GM19468 (cell line): ENCODE data around the gene FAM13A.

Experiments used
- ATAC-seq: cut with Tn5 transposase; IDR thresholded peaks from one replicate; pipeline ENCODE4 v1.9.1; 2021; ENCODE audit warnings: mild to moderate bottlenecking, moderate library complexity, moderate number of reproducible peaks; ENCODE audit not compliant: unreplicated experiment; ENCODE audit errors: extremely low read depth

The FAM13A gene

DNA sequence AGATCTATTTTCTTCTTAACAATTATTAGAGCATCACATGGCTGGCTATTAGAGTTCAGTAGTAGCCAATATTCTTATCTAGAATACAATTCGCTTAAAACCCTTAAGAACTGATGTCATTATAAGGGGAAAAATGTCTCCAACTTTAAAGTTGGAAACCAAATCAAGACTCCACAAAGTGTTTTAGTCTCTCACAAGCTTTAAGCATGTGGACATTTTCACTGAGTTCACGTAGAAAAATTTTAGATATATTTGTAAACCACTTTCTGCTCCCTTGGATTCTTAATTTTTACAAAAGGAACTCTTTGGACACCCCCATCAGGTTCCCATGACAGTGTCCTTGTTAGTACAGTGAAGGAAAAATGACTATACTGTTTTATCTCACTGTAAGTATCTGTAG, 235.5 kb downstream of the FAM13A start:
- no peak for ATAC-seq

DNA sequence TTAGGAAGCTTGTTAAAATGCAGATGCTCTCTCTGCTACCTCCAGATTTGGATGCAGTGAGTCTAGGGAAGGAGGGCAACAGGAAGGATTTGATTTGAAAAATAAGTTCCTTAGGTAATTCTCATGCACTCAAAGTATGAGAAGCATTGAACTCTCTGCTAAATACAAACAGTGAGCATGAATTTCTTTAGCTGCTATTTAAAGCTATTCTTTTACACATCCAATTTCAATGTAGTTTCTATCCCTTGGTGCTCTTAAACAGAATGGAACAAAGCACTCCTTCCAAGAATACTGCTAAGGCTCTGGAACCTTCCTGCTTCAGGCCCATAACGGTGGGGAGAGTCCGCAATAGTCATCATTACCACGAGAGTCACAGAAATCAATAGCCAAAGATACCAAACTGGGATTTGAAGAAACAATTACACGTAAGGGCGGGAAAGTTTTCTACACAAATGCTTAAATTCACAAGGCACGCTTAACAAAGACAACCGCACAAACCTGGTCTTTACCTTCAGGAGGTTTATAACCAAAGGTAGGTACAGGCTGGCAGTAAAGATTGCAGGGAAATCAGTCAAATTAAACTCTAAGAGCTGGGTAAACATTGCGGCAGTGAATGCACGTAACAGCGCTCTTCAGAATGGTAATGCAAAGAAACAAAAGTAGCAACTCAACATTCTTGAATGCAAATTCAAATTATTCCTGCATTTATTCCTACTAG, 236.1 kb downstream of the FAM13A start:
- no peak for ATAC-seq

DNA sequence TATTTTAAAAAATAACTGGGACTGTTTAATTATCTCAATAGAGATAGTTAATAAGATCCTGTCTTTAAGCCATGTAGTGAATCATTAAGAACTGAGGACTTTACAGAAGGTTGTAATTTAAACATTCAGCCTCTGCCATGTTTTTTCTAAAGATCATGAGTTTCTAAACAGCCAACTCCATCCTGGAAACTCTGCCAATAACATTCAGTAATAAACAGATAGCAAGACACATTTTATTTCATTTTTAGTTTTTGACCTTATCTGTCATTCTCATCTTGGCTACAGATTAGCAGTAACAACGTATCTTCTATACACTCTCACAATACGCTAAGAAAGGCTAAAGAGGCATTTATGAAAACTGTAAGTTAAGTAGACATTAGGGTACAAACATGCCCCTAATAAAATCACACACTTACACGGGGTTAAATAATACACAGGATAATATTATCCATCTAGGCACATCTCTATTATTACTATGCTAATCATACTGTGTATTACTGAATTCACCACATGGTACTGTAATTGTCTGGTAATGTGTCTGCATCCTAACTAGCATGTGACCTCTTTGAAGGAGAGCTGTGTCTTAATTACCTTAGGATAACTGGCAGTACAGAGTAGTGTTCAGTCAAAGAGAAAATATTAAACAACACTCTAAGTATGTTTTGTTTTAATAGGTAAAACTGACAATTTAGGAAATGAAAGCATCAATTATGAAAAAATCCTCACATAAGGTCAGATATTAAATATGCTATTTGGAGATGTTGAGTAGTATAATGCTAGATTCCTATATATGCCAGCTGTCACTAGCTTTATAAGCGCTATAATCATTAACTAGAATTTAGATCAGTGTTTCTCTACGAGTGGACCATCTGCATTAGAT, 236.9 kb downstream of the FAM13A start:
- no peak for ATAC-seq

DNA sequence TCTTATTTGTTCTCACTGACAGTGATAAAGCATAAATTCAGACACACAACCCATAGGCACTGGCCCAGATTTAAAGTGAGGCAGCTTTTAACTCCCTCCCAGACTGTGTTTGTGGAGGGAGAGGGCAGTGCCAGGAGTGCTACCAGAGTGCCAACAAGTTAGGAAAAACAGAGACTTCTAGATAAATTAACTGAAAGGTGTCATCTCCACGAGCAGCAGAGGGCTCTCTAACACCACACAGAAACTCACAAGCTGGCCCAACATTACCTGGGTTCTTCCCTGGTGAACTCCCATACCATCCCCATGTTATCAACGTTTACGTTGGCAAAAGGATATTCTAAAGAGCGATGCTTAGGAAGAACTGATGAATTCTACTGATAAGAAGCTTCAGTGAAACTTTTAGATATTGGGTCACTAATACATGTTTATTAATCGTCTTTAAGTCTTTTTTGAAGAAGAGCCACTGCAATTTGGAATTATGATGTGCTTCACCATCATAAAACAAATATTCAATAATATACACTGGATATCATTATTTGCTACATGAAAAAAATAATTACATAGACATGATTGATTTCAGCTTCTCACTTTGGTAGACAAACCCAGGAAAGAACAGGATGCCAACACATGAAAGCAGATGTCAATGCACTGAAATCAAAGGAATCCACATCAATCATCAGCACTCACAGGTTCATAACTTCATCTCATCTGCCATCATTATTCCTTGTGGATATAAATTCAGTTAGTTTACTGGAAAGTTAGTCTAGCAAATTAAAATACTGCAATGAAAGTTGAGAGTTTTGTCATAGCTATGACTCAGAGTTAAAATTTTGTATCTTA, 238.1 kb downstream of the FAM13A start:
- ATAC-seq: no peak

DNA sequence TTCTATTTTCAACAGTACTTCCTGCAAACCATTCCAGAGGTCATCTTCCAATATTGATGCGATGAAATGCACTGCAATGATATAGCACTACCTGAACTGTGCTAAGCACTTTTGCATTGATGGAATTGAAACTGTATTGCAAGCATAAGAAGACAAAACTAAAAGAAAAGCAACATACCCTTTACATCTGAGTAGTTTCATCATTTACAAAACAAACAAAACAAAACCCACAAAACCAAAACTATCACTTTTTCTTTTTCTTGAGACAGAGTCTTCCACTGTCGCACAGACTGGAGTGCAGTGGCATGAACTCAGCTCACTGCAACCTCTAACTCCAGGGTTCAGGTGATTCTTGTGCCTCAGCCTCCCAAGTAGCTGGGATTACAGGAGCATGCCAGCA, 239.2 kb downstream of the FAM13A start:
- ATAC-seq: peak; percentile 61

DNA sequence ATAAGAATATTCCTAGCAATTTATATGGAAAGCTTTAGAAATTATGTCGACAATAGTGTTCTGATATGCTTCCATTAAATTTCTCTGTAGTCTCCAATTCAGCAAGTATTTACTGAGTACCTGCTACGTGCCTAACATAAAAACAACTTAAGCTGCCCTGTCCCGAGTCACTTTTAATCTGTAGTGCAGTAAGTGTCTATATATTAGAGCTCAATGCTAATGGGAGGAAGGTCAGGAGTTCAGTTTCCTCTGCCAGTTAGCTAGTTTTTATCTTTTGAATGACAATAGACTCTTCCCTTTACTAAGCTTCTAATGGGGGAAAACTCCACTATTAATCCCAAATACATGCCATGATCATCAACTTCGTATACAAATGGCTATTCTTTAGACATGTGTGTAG, 240.6 kb downstream of the FAM13A start:
- no peak for ATAC-seq

DNA sequence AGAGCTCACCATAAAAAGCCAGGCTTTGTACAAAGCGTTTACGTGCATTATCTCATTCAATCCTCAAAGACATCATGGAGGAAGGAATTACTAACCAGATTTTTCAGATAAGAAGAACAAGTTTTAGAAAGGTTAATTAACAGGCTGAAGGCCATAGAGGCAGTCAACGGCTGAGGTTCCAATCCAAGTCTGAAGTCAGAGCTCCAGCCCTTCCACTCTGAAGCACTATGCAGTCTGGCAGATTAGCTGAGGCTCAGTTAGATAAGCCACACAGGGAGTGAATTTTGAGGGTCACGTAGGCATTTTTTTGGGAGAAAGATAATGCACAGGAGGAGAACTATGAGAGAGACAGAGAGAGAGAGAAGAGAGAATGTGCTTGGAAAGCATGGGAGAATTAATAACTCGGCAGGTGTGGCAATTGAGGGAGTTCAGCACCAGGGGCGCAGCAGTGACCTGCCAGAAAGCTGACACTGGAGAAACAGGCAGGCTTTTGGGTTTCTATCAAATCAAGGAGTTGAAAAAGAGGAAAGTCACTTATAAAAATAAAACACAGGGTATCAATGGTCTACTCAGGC, 242.9 kb downstream of the FAM13A start:
- ATAC-seq: no peak

DNA sequence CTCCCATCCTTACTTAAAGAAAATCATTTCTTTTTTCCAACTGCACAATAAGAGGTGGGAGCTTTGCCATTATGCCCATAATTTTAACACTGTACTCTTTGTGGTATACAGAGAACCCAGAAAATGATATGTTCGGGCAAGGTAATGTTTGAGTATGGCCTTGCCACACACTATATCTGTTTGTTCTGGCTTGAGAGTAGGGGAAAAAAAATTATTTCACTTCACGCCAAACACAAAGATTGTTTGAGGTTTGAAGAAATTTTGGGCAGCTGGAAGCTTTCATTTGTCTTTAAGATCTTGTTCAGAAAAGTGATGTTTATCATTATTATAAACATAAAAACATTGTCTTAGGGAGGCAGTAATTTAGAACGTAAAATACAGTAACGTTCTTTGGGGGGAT, 244.0 kb downstream of the FAM13A start:
- ATAC-seq: no peak

DNA sequence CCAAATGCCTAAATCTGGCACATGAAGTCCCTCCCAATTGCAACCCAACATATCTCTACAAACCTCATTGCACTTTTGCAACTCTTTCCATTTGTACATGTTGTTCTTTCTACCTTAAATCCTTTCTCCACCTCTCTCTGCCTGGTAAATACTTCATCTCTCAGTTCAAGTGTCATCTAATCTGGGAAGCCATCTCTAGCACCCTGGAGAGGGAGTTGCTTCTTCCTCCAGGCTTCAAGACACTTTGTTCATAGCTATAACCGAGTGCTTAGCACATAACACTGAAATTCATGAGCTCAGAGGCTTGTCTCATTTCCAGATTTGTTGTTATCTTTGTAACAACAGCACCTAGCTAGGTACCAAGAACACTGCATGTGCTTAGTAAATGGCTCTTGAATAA, 244.6 kb downstream of the FAM13A start:
- no peak for ATAC-seq

DNA sequence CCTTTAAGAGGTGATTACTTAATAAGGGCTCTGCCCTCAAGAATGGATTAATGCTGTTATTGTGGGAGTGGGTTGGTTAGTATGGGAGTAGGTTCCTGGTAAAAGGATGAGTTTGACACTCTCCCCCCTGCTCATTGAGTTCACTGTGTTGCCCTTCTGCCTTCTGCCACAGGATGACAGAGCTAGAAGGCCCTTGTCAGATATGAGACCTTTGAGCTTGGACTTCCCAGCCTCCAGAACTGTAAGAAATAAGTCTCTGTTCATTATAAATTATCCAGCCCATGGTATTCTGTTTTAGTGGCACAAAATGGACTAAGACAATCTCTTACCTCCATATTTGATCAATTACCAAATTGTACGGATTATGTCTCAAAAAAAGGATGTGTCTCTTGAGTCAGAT, 245.1 kb downstream of the FAM13A start:
- no peak for ATAC-seq

DNA sequence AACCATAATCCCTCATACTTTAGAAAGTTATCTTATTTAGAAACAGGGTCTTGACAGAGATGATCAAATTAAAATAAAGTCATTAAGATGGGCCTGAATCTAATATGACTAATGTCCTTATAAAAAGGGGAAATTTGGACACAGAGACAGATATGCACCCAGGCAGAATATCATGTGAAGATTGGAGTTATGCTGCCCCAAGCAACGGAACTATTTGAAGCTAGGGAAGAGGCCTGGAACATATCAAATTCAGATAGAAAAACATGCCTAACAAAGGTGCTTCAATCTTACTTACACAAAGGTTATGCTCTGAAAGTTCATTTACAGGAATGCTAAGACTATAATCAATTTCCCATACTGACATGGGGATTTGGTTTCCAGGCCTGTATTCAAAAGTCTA, 246.7 kb downstream of the FAM13A start:
- ATAC-seq: no peak

DNA sequence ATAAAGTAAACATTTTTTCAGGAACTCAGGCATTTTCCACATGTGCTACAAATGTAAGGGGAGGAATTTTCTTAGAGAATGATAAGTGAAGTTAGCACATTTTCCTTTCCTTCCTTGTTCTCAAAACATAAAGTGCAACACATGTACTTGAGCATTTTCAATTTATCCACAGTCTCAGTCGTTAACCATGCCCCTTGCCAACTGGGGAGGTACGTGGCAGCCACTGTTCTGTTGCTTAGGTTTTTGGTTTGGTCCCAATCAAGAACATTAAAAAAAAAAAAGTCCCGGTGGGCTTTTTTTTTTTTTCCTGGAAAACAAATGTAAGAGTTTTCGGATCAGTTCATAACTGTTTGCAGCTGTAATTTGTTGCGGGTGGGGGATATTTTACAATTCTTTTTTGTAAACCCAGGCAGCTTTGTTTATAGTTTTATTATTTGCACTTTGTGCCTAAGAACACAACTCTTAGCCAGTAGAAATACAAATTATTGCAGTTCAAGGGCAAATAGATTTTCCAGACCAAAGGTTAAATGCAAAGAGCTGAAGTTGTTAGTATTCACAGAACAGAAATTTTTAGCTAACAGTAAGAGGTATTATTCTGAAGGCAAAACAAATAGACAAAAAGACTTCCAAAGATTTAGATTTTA, 247.3 kb downstream of the FAM13A start:
- no peak for ATAC-seq

DNA sequence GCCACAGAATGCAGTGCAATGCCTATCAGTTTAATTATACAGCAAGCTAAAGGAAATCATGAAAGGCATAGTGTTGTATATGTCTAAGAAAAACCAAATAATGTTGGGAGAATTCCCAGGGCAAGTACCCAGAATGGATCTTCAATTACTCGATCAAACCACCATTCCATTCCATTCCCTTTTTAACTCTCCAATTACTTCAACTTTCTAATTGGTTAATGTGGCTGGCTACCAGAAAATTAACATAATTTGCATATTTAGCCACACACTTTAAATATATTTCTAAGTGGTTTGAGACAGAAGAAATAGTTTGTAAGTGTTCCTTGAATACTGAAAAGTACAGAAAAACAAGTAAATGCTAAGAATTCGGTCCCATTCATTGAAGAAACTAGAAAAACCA, 247.9 kb downstream of the FAM13A start:
- ATAC-seq: no peak

DNA sequence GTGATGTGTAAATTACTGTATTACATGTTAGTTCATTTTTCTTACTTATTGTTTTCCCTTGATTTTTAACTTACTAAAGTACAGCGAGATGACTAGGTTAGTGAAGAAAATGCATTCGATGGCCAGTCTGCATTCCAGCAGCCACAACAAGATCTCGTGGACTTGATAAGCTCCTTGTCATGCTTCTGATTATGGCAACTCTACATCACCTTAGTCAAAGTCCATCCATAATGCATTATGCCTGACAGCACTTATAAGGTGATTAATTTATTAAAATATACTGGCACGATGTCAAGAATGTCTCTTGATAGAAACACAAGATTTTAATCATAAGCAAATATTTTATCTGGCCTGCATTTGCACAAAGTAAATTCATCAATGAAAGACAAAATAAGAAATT, 249.5 kb downstream of the FAM13A start:
- no peak for ATAC-seq

DNA sequence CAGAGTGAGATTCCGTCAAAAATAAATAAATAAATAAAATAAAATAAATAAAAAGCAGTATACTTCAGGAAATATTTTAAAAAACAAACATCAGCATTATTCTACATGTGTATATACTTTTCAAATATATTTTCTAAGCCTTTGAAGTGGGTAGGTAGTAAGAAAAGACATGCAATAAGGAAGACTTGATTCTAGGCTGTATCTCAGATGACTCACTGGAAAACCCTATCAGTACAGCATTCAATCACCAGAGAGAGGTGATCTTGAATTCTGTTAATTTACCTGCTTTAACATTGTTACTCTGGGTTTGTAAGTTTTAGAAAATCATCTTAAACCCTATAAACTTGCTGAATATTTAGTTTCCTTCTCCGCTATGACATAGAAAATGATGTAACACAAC, 252.8 kb downstream of the FAM13A start:
- ATAC-seq: no peak

DNA sequence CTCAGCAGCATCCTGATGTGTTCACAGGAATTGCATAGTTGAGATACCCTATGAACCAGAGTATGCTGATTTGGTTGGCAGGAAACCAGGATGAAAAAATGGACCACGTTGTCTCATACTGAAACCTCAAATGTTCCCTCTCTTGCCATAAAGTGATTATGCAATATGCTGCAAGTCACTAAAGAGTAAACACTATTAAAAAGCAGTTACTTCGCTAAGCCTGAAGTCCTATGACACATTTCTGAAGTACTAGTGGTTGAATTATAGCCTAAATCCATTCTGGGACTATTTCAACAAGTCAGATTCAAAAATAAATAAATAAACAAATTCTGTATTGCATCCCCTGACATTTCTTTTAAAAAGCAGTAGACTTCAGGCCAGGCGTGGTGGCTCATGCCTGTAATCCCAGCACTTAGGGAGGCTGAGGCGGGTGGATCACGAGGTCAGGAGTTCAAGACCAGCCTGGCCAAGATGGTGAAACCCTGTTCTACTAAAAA, 253.3 kb downstream of the FAM13A start:
- ATAC-seq: peak; percentile 79

DNA sequence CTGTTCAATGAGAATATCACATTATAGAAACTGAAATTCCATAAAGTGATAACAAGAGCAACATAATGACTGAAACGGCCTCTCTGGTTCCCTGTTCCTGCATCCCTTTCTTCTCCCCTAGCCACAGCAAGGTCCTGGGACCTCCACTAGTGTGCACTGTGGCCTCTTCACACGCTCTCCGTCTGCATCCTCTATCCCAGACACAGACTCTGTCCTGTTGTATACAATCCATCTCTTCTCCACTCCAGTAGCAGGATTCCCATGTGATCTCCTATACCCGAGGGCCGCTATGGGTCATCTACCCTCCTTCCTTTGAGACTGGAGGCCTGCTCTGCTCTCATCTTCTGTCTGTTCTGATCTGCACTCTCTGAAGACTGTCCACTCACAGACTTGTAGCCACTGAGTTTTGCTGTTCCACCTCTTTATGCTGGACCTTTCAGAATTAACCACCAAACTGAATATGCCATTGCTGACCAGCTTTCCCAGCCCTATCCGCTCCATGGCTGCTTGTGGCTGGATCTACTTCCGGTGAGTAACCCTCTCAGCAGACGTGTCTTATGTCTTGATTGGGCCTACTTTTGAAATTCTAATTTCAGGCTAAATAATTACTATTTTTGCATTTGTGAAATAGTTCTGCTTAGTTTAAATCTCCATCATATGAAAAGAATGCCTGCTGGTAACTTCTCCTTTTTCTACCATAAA, 254.2 kb downstream of the FAM13A start:
- no peak for ATAC-seq

DNA sequence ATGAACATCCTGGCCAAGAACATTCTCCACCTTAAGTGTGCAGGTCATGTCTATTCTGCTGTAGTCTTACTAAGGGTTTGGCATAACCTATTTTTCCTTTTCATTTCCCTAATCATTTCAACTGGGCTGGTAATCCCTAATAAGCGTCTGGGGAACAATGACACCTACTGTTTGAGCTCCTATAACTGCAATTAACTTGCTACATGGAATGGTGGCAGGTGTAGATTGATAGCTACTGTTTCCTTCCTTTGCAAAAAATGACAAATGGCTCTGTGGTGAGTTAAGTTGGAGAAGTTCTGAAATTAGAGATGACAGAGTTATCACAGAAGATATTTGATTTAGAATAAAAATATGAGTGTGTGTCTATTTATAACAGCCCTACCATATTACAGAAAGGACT, 254.8 kb downstream of the FAM13A start:
- ATAC-seq: no peak

DNA sequence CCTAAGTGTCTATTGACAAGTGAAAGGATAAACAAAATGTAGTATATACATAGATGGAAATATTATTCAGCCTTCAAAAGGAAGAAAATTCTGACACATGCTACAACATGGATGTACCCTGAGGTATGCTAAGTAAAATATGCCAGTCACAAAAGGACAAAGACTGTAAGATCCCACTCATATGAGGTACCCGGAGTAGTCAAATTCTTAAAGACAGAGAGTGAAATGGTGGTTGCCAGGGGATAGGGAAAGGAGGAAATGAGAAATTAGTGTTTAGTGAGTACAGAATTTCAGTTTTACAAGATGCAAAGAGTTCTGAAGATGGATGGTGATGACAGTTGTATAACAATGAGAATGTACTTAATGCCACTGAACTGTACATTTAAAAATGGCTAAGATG, 257.1 kb downstream of the FAM13A start:
- no peak for ATAC-seq
